HL-60 (cell line): ENCODE data around the gene GPR17.

Experiments used
- CTCF ChIP-seq: IDR thresholded peaks from one replicate; pipeline ENCODE4 v1.5.1; 2011; ENCODE audit warnings: low read length, control low read depth, inconsistent platforms; ENCODE audit not compliant: insufficient read depth
- TF ChIP-seq, protein P1 (sequence below): IDR thresholded peaks from 2 replicates; pipeline ENCODE4 v1.6.1; 2012; ENCODE audit warnings: low read depth; ENCODE audit not compliant: insufficient replicate concordance

- TF ChIP-seq CTCF: no peak
- TF ChIP-seq, protein P1, sequence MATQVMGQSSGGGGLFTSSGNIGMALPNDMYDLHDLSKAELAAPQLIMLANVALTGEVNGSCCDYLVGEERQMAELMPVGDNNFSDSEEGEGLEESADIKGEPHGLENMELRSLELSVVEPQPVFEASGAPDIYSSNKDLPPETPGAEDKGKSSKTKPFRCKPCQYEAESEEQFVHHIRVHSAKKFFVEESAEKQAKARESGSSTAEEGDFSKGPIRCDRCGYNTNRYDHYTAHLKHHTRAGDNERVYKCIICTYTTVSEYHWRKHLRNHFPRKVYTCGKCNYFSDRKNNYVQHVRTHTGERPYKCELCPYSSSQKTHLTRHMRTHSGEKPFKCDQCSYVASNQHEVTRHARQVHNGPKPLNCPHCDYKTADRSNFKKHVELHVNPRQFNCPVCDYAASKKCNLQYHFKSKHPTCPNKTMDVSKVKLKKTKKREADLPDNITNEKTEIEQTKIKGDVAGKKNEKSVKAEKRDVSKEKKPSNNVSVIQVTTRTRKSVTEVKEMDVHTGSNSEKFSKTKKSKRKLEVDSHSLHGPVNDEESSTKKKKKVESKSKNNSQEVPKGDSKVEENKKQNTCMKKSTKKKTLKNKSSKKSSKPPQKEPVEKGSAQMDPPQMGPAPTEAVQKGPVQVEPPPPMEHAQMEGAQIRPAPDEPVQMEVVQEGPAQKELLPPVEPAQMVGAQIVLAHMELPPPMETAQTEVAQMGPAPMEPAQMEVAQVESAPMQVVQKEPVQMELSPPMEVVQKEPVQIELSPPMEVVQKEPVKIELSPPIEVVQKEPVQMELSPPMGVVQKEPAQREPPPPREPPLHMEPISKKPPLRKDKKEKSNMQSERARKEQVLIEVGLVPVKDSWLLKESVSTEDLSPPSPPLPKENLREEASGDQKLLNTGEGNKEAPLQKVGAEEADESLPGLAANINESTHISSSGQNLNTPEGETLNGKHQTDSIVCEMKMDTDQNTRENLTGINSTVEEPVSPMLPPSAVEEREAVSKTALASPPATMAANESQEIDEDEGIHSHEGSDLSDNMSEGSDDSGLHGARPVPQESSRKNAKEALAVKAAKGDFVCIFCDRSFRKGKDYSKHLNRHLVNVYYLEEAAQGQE: no peak
Measured at GRCh38 chr2:127656569-127657231, 10.7 kb downstream of the GPR17 start.
